ENCODE results near the gene CIAO3.

Gene CIAO3

DNA sequence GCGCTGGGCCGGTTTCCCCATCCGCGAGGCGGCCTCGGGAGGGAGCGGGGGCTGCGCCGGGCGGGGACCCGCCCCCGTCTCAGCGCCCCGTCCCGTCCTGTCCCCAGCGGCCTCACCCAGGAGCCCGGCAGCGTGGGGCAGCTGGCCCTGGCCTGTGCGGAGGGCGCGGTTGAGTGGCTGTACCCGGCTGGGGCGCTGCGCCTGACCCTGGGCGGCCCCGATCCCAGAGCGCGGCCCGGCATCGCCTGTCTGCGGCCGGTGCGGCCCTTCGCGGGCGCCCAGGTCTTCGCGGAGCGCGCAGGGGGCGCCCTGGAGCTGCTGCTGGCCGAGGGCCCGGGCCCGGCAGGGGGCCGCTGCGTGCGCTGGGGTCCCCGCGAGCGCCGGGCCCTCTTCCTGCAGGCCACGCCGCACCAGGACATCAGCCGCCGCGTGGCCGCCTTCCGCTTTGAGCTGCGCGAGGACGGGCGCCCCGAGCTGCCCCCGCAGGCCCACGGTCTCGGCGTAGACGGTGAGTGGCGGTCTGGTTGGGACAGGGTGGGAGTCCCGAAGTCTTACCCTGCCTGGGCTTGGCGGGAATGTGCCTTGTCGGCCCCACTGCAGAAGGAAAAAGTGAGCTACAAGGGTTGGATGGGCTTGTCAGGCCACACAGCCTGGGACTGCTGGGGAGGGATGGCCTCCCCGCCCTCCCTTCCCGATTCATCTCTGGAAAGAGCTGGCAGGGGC, 25.2 kb downstream of the CIAO3 start:
- peaks cover 34% of the 10 kb centered on the region for H3K27me3 ChIP-seq (replicated peaks; ENCODE audit: insufficient read depth, low read length)
- TF ChIP-seq, protein P1, sequence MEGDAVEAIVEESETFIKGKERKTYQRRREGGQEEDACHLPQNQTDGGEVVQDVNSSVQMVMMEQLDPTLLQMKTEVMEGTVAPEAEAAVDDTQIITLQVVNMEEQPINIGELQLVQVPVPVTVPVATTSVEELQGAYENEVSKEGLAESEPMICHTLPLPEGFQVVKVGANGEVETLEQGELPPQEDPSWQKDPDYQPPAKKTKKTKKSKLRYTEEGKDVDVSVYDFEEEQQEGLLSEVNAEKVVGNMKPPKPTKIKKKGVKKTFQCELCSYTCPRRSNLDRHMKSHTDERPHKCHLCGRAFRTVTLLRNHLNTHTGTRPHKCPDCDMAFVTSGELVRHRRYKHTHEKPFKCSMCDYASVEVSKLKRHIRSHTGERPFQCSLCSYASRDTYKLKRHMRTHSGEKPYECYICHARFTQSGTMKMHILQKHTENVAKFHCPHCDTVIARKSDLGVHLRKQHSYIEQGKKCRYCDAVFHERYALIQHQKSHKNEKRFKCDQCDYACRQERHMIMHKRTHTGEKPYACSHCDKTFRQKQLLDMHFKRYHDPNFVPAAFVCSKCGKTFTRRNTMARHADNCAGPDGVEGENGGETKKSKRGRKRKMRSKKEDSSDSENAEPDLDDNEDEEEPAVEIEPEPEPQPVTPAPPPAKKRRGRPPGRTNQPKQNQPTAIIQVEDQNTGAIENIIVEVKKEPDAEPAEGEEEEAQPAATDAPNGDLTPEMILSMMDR (IDR thresholded peaks at IDR 0.05; ENCODE audit: low read length) = no peak
- no peak for TF ChIP-seq EZH2phosphoT487 (IDR thresholded peaks at IDR 0.05; ENCODE audit: low read length)
- no peak for TF ChIP-seq EZH2 (optimal IDR thresholded peaks at IDR 0.05; ENCODE audit: low read depth, low read length)
- no peaks in the 10 kb centered on the region for H3K9me2 ChIP-seq (replicated peaks; ENCODE audit: insufficient read depth, low read length)
- H3K9me3 ChIP-seq (replicated peaks; ENCODE audit: insufficient read depth, low read length) = no peaks in the 10 kb centered on the region
- no peaks in the 10 kb centered on the region for H4K20me1 ChIP-seq (ENCODE audit: insufficient read depth, low read length)
- peak overlapping the region; percentile 39; the same call in 1 of the 2 replicates for H3K4me2 ChIP-seq (ENCODE audit: low read depth, low read length)
- peaks cover 8% of the 10 kb centered on the region; the same call in 1 of the 2 replicates for H3F3A ChIP-seq (ENCODE audit: insufficient read depth, low read length)
- H3K4me3 ChIP-seq (ENCODE audit: low read length) = no peak overlapping the region
- H3K36me3 ChIP-seq (replicated peaks; ENCODE audit: insufficient read depth, low read length) = no peaks in the 10 kb centered on the region
- H3K79me2 ChIP-seq (ENCODE audit: low read length) = no peaks in the 10 kb centered on the region; the same call in 1 of the 2 replicates
- no peak overlapping the region for H3K27ac ChIP-seq (ENCODE audit: low read length)
- peaks cover 11% of the 10 kb centered on the region; the same call in 1 of the 2 replicates for H3K4me1 ChIP-seq (ENCODE audit: low read length)
- DNase-seq = no peak
- H2AFZ ChIP-seq (ENCODE audit: low read length) = no peak overlapping the region
- H3K9ac ChIP-seq (ENCODE audit: low read length) = no peak overlapping the region

GRCh38 chr16:714558-715476, 26.0 kb downstream of the CIAO3 start, which contains the start of gene METRN:
Gene METRN (plus strand): TSS chr16:715118. CDS start chr16:715290, 172 bp downstream.
- peak; percentile 72 for DNase-seq
- Histone ChIP-seq H3K9me2 (replicated peaks; ENCODE audit: insufficient read depth, low read length) (no peaks in the 10 kb centered on the region), H3K36me3 (replicated peaks; ENCODE audit: insufficient read depth, low read length) (no peaks in the 10 kb centered on the region), H4K20me1 (ENCODE audit: insufficient read depth, low read length) (no peaks in the 10 kb centered on the region), H3K4me1 (ENCODE audit: low read length) (peaks cover 9% of the 10 kb centered on the region; the same call in 1 of the 2 replicates), H3K4me2 (ENCODE audit: low read depth, low read length) (peak within 1 kb of the TSS; percentile 41; the same call in 1 of the 2 replicates), H3K9me3 (replicated peaks; ENCODE audit: insufficient read depth, low read length) (no peaks in the 10 kb centered on the region), H3K9ac (ENCODE audit: low read length) (no peak within 1 kb of the TSS), H3K4me3 (ENCODE audit: low read length) (no peak within 1 kb of the TSS), H3K79me2 (ENCODE audit: low read length) (no peaks in the 10 kb centered on the region), H2AFZ (ENCODE audit: low read length) (no peak within 1 kb of the TSS), H3K27me3 (replicated peaks; ENCODE audit: insufficient read depth, low read length) (peaks cover 42% of the 10 kb centered on the region), H3F3A (ENCODE audit: insufficient read depth, low read length) (peaks cover 2% of the 10 kb centered on the region; the same call in 1 of the 2 replicates), H3K27ac (ENCODE audit: low read length) (no peak within 1 kb of the TSS)
- no peak for TF ChIP-seq EZH2 (optimal IDR thresholded peaks at IDR 0.05; ENCODE audit: low read depth, low read length)

DNA sequence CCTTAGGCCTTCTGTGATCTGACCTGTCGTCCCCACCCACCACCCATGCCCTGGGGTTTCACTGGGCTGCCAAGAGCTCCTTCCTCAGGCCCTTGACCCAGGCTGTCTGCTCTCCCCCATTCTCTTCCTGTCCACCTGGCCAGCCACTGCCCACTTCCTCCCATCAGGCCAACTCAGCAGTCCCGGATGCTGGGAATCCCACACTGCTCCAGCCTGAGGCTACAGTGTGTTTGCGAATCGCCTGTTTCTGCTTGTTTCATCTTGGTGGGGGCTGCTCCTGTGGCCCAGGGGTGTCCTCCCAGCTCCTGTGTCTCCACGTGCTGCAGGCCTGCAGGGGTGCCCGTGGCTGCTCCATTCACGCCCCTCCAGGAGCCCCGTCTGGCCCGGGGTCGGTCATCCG, 26.7 kb downstream of the CIAO3 start:
- Histone ChIP-seq H2AFZ (ENCODE audit: low read length) (no peak overlapping the region), H4K20me1 (ENCODE audit: insufficient read depth, low read length) (no peaks in the 10 kb centered on the region), H3K79me2 (ENCODE audit: low read length) (no peaks in the 10 kb centered on the region), H3K9me2 (replicated peaks; ENCODE audit: insufficient read depth, low read length) (no peaks in the 10 kb centered on the region), H3K4me3 (ENCODE audit: low read length) (no peak overlapping the region), H3K4me1 (ENCODE audit: low read length) (peaks cover 7% of the 10 kb centered on the region; the same call in 1 of the 2 replicates), H3K27me3 (replicated peaks; ENCODE audit: insufficient read depth, low read length) (peaks cover 49% of the 10 kb centered on the region), H3K4me2 (ENCODE audit: low read depth, low read length) (no peak overlapping the region), H3K36me3 (replicated peaks; ENCODE audit: insufficient read depth, low read length) (no peaks in the 10 kb centered on the region), H3F3A (ENCODE audit: insufficient read depth, low read length) (no peaks in the 10 kb centered on the region), H3K9ac (ENCODE audit: low read length) (no peak overlapping the region), H3K27ac (ENCODE audit: low read length) (no peak overlapping the region), H3K9me3 (replicated peaks; ENCODE audit: insufficient read depth, low read length) (no peaks in the 10 kb centered on the region)
- no peak for DNase-seq
- TF ChIP-seq EZH2phosphoT487 (IDR thresholded peaks at IDR 0.05; ENCODE audit: low read length) = no peak
- TF ChIP-seq, protein P1 (IDR thresholded peaks at IDR 0.05; ENCODE audit: low read length) = no peak
- TF ChIP-seq EZH2 (optimal IDR thresholded peaks at IDR 0.05; ENCODE audit: low read depth, low read length) = no peak

All from MM.1S (cell line).